ENCODE measurements around the gene CLSTN1.

DNA sequence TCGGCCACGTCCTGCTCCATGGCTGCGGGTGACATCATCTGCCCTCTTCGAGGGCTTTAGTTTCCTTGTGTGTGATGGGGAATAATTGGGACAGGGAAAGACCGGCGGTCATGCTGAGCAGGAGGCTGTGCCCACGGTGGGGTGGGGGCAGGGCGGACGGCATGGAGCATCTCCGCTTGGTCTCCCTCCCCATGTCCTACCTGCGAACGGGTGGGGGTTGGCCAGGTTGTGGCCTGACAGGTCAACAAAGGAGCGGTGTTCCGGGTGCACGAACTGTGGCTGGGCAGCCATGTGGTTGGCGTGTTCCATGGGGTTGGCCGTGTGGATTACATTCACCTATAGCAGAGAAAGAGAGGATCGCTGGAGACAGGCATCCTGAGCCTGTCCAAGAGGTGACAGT is 92.2 kb downstream of the CLSTN1 start:
- no peak for TF ChIP-seq POLR2A (IDR thresholded peaks at IDR 0.05)
- TF ChIP-seq, protein P1, sequence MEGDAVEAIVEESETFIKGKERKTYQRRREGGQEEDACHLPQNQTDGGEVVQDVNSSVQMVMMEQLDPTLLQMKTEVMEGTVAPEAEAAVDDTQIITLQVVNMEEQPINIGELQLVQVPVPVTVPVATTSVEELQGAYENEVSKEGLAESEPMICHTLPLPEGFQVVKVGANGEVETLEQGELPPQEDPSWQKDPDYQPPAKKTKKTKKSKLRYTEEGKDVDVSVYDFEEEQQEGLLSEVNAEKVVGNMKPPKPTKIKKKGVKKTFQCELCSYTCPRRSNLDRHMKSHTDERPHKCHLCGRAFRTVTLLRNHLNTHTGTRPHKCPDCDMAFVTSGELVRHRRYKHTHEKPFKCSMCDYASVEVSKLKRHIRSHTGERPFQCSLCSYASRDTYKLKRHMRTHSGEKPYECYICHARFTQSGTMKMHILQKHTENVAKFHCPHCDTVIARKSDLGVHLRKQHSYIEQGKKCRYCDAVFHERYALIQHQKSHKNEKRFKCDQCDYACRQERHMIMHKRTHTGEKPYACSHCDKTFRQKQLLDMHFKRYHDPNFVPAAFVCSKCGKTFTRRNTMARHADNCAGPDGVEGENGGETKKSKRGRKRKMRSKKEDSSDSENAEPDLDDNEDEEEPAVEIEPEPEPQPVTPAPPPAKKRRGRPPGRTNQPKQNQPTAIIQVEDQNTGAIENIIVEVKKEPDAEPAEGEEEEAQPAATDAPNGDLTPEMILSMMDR (IDR thresholded peaks at IDR 0.05): no peak
